ENCODE measurements around the gene MPDU1. TPM values are rescaled to one million over a fixed set of nuclear protein-coding genes. Genes with fewer than 3 reads are reported as not detected.
"Not testable (repeated sequence)": the region's sequence is repeated elsewhere in the genome, so short reads cannot be mapped to it uniquely, and the experiment has no call there.

Gene MPDU1
- total RNA-seq, 1 donor from 2014 or later = 28.0 TPM

DNA sequence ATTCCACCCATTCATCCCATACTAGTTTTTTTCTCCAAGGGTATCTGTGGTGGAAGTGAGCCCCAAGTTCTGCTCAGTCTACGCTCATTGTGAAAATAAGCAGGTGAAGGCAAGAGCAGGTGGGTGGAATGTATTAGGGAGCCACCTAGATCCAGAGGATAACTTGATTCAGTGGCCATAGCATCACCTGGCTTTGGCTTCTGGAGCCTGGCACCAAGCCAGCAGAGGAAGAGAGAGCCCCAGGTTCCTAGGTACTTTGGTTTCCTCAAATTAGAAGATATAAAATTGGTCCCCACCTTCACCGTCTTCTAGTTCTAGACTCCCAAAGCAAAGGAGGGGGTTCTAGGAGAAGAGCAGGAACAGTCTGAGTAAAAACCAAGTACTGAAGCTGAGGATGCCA is 27.0 kb downstream of the MPDU1 start:
- intact Hi-C loops (cut with micrococcal nuclease) = no loop called here
- no peak for DNase-seq
- ATAC-seq = no peak

DNA sequence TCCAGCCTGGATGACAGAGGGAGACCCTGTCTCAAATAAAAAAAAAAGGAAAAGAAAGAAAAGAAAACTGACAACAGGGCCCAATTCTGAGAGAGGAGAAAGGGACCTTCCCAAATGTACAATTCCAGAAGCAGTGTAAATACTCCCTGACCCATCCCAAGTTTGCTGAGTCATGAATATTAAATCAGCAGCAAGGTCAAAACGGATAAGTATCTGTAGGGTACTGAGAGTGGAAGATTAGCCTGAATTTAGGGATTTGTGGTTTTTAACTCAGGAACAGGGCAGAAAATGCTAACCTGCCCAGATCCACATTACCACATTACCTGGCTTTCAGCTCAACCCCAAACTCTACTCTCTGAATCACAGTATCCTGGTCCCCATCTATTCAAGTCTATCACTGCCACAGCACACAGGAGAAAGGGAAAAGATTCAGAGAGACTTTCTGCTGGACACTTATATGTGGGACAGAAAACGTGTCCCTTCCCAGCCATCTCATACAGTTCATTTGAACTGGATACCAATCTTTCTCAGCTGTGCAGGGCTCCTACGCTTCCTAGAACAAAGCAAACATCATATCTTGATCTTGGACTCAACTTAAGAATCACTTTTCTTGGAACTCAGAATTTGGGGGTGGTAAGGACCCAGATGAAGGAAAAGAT is 28.1 kb downstream of the MPDU1 start:
- ATAC-seq = no peak
- intact Hi-C loops (cut with micrococcal nuclease) = no loop called here
- DNase-seq = no peak

DNA sequence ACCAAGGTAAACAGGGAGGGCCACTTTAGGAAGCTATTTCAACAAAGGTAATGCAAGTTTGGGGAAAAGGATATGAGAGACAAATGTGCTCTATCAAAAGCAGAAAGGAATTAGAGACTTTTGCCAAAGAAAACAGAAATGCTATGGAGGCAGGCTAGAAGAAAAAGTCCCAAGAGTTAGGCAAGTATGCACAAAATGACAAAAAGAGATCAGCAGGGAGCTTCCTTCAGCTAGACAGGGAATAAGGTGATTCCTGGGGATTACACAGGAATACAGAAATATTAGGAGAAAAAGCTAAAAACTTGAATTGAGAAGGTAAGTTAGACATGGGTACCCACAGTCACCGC is 28.6 kb downstream of the MPDU1 start:
- intact Hi-C loops (cut with micrococcal nuclease) = no loop called here
- no peak for DNase-seq
- no peak for ATAC-seq

DNA sequence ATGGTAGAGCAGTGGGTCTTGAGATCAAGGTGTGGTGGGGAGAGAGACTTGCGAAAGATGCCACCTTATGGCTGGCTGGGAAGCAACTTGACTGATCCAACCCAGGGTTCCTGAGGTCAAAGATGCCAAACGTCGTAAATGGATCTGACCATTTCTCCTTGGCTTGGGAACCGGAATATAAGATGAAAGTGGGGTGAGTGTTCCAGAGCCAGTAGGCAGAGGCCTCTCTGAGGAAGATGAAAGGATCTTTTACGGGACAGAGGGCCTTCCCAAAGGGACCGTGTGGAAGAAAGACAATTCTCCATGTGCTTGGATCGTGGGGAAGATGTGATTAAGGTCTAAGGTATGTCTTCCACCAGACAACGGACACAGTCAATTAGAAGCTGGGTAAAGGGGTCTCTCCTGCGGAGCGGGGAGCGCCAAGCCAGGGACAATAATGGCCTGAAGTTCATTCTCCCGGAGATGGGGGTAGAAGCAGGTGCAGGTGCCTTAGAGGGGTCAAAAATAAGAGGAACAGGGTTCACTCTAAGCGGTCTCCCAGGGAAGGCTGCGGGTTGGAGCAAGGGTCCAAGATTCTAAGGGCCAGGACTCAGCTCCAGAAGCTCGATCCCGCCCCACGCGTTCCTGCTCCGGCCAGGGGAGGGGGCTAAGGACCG is 30.2 kb downstream of the MPDU1 start:
- DNase-seq (no peak), ATAC-seq (no peak)
- intact Hi-C loops (cut with micrococcal nuclease) = no loop called here

DNA sequence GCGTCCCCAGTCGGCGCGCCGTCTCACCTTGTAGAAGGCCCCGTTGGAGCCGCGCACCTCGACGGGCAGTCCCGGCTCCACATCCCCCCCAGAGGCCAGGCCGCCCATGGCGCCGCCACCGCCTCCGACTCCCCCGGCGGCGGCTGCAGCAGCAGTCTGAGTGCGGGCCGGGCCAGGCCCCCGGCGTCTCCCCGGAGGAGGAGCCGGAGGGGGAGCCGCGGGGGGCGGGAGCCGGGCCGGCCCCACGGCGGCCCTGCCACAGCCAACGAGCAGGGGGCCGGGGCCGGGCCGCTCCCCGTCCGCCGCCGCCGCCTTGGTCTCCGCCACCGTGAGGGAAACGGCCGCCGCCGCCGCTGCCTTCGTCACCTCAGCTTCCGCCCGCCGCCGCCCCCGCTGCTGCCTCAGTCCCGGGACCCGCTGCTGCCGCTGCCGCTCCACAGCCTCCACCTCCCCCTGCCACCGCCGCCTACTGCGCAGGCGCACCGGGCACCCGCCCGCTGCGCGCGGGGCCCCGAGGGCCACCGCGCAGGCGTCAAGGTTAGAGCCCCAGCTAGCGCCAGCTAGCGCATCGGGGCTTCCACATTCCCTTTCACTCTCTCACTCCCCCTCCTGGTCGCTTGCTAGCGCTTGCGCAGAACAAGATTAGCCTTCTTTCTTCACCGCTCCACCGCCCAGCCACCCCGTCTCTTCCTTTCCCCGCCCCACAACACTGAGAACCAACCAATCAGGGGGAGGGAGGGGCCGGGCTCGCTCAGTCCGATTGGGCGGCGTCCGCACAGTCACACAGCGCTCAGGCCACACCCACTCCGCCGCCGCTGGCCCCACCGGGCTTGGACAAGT is 31.0 kb downstream of the MPDU1 start, which contains the start of gene FXR2:
FXR2 (minus strand) TSS at position 473 of the 840 bp plus-strand sequence; CDS start at position 108, 365 bp downstream.
- ATAC-seq = peak; percentile 96
- peak; percentile 100 for DNase-seq
- intact Hi-C loops (cut with micrococcal nuclease) = no loop called here

DNA sequence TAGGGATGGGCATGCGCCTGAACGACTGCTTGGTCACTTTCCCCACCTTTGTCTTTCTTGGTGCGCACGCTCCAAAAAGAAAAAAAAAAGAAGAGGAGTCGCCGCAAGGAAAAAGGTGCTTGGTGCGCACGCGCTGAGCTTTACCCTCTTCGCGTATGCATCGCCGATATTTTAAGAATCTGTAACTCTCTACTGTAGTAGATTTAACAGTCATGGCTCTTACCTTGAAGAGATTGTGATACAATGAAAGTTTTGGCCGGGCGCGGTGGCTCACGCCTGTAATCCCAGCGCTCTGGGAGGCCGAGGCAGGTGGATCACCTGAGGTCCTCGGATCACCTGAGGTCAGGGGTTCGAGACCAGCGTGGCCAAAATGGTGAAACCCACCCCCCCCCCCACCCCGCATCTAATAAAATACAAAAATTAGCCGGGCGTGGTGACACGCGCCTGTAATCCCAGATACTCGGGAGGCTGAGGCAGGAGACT is 31.7 kb downstream of the MPDU1 start:
- intact Hi-C loops (cut with micrococcal nuclease) = no loop called here
- ATAC-seq (no peak), DNase-seq (no peak)

DNA sequence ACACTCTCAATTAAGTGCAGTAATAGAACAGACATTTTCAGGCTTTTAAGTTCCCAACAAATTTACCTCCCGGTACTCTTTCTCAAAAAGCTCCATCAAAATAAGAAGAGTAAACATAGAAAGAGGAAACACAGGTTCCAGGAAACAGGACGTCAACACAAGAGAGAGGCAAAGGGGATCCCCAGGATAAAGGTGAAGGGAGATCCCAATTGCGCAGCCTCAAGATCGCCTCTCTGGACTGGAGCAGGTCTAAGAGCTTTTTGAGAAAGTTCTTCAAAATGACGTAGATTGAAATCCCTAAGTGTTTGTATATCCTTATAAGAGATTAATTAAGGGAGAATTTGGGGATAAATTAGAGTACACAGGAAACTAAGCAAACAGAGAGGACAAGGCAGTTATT is 35.0 kb downstream of the MPDU1 start:
- intact Hi-C loops (cut with micrococcal nuclease) = no loop called here
- no peak for ATAC-seq
- no peak for DNase-seq

DNA sequence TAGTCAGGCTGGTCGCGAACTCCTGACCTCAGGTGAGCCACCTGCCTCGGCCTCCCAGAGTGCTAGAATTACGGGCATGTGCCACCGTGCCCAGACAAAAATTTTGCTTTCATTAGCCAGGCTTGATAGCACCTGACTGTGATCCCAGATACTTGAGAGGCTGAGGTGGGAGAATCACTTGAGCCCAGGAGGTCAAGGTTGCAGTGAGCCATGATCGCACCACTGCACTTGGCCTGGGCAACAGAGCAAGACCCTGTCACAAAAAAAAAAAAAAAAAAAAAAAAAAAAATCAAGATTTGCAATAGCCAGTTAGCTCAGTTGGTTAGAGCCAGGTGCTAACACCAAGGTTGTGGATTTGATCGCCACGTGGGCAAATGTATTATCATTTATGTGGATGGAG is 37.2 kb downstream of the MPDU1 start:
- ATAC-seq (no peak), DNase-seq (no peak)
- intact Hi-C loops (cut with micrococcal nuclease) = no loop called here

DNA sequence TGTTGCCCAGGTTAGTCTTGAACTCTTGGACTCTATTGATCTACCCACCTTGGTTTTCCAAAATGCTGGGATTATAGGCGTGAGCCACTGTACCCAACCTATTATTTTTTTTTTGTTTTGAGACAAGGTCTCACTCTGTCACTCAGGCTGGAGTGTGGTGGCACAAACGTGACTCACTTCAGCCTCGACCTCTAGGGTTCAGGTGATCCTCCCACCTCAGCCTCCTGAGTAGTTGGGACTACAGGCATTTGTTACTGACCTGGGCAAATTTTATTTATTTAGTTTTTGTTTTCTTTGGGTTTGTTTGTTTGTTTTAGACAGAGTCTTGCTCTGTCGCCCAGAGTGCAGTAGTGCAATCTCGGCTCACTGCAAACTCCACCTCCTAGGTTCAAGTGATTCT is 40.0 kb downstream of the MPDU1 start:
- DNase-seq (no peak), ATAC-seq (no peak)
- intact Hi-C loops (cut with micrococcal nuclease) = no loop called here

DNA sequence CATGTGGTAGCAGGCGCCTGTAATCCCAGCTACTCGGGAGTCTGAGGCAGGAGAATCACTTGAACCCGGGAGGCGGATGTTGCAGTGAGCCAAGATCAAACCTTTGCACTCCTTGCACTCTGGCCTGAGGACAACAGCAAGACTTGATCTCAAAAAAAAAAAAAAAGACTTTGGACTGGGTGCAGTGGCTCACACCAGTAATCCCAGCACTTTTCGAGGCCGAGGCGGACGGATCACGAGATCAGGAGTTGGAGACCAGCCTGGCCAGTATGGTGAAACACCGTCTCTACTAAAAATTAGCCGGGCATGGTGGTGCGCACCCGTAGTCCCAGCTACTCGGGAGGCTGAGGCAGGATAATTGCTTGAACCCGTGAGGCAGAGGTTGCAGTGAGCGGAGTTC is 42.1 kb downstream of the MPDU1 start:
- ATAC-seq; DNase-seq; intact Hi-C loops (cut with micrococcal nuclease): not testable (repeated sequence)

DNA sequence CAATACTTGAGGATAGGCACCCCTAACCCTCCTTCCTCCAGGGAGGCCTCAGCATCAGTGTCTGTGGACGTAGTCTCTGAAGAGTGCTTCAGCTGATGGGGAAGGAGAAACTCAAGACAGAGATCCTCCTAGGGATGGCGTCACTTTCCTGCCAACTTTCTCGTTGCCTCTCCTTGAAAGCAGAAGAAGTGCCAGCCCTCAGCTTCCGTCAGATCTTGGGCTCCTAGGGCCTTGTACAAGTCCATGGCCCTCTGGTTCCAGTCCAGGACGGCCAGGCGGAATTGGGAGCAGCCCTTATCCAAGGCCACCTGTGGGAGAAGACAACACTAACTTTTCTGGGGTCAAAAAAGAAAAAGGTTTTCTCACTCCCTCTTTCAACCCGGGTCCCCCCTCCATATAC is 42.7 kb downstream of the MPDU1 start:
- DNase-seq = no peak
- intact Hi-C loops (cut with micrococcal nuclease) = no loop called here
- no peak for ATAC-seq

DNA sequence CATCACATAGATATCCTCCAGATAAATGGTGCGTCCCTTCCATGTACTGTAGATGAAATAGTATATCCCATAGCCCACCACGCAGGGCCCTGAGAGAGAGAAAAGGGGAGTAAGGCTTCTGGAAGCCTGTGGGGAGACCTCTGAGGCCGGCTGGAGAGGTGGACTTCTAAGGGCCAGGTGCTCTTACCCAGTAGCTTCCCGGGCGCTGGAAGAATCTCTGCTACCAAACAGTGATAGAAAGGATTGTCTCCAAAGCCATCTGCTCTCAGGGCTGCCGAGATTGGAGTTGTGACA is 43.3 kb downstream of the MPDU1 start:
- intact Hi-C loops (cut with micrococcal nuclease) = no loop called here
- ATAC-seq (peak; percentile 1), DNase-seq (no peak)

DNA sequence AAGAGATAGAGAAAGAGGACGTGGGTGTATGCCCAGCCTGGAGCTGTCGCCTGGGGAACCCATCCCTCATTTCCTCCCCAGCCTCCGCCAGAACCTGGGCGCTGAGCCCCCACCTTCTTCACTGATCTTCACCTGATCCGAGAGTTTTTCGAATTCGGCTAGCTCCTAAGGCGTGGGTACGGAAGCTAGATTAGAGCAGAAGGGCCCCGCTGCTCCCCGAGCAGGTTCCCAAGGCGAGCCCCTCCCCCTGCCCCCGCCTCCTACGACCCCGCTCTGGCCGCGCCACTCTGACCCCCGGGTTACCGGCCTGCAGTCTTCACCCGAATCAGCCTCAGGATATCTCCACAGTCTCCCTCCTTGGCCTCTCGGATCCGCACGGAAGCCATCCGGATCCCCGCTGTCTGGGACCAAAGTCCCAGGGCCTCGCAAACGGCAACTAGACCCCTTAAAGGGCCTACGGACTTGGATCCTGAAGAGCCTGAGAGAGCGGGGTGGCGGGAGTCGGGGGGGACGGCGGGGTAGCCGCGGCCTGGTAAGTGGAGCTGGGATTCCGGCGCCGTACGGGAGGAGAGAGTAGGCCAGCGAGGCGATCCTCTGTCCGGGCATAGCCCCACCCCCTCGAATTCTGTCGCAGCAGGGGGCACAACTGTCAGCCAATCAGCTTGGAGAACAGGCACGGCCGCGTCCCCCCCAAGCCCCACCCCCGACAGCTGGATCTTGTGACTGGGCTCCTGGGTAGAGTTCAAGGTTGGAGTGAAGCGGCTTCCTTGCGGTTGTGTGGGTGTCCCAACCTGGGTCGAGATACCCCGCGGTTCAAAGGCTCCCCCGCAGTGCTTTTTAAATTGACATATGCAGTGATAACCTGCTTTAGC is 43.8 kb downstream of the MPDU1 start, which contains the start of gene SAT2:
SAT2 (minus strand) TSS at position 572 of the 872 bp plus-strand sequence; CDS start at position 386, 186 bp downstream.
- ATAC-seq (peak; percentile 99), DNase-seq (peak; percentile 95)
- intact Hi-C loops (cut with micrococcal nuclease) = no loop called here

DNA sequence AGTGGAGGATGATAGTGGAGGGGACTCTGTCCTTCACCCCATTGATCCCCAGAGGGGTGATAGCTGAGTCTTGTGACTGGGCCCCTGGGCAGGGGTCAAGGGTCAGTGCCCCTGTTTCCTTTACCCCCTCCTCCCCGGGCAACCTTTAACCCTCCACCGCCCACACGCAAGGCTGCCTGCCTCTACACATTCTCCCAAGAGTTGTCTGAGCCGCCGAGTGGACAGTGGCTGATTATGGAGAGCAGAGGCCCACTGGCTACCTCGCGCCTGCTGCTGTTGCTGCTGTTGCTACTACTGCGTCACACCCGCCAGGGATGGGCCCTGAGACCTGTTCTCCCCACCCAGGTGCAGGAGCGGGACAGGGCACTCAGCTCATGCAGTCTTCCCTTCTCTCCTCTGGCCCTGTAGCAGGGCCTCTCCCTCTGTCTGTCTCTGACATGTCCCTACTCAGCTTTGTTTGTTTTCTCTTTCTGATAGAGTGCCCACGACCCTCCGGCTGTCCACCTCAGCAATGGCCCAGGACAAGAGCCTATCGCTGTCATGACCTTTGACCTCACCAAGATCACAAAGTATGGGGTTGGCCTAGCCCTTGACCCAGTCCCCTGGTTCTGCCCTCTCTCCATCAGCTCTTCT is 46.4 kb downstream of the MPDU1 start, which contains the start of gene SHBG:
SHBG (plus strand) TSS at position 197 of the 633 bp plus-strand sequence; CDS start at position 235, 38 bp downstream.
- no peak for ATAC-seq

DNA sequence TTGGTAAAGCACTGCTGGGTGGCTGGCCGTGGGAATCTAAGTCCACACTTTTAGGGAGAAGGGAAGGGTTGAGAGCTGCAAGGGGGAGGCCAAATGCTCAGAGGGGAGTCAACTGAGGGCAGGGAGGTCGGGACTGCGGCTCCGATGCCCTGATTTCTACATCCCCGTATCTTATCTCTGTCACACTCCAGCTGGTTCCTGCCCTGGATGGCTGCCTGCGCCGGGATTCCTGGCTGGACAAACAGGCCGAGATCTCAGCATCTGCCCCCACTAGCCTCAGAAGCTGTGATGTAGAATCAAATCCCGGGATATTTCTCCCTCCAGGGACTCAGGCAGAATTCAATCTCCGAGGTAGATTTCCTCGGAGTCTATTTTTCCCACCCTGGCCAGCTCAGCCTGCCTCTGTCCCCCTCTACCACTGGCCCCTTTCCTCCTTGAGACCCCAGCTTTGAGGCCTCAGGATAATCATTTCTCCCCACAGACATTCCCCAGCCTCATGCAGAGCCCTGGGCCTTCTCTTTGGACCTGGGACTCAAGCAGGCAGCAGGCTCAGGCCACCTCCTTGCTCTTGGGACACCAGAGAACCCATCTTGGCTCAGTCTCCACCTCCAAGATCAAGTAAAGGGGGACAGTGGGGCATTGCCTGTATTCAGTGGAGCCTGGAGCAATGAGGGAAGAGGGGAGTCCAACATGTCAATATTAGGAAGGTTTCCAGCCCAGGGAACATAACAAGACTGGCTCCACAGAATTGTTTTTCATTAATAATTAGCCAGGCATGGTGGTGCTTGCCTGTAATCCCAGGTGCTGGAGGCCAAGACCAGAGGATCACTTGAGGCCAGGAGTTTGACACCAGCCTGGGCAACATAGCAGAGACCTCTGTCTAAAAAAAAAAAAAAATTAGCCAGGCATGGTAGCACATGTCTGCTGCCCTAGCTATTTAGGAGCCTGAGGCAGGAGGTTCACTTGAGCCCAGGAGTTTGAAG is 48.0 kb downstream of the MPDU1 start:
- intact Hi-C loops (cut with micrococcal nuclease) = no loop called here
- DNase-seq = peak; percentile 59

More for the DNA sequence above, 46.4 kb downstream of the MPDU1 start, which contains the start of gene SHBG:
- intact Hi-C loops (cut with micrococcal nuclease) = no loop called here
- no peak for DNase-seq

DNA sequence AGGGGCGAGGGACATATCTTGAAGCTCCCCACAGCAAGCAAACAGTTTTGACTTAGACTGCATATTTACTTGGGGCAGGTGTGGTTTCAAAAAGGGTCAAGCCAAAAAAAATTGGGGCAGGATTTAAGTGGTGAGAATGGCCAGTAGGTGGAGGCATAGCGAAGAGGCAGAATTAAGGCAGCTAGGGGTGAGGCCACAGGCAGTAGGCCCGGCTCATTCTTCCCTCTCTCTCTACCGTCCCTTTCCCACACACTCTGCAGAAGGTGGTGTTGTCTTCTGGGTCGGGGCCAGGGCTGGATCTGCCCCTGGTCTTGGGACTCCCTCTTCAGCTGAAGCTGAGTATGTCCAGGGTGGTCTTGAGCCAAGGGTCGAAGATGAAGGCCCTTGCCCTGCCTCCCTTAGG is 48.8 kb downstream of the MPDU1 start:
- DNase-seq = no peak
- peak; percentile 17 for ATAC-seq
- intact Hi-C loops (cut with micrococcal nuclease) = no loop called here

More for the DNA sequence above, 48.0 kb downstream of the MPDU1 start:
- no peak for ATAC-seq

DNA sequence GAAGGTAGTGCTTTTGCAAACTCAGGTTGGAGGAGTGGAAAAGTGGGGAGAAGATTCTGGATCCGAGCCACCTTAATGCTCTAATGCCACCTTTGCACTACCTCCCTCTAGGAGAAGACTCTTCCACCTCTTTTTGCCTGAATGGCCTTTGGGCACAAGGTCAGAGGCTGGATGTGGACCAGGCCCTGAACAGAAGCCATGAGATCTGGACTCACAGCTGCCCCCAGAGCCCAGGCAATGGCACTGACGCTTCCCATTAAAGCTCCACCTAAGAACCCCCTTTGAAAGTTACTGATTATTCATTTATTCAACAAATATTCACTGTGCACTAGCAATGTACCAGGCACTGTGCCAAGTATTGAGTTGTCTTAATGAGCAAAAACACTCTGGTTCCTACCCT is 49.4 kb downstream of the MPDU1 start:
- ATAC-seq (no peak), DNase-seq (no peak)
- intact Hi-C loops (cut with micrococcal nuclease) = no loop called here
